ENCODE data around the gene RNPS1. TPM values are rescaled to one million over a fixed set of nuclear protein-coding genes. Genes with fewer than 3 reads are reported as not detected.

The RNPS1 gene
- total RNA-seq, 2 experiments from 2014 or later = 292 to 294 TPM

DNA sequence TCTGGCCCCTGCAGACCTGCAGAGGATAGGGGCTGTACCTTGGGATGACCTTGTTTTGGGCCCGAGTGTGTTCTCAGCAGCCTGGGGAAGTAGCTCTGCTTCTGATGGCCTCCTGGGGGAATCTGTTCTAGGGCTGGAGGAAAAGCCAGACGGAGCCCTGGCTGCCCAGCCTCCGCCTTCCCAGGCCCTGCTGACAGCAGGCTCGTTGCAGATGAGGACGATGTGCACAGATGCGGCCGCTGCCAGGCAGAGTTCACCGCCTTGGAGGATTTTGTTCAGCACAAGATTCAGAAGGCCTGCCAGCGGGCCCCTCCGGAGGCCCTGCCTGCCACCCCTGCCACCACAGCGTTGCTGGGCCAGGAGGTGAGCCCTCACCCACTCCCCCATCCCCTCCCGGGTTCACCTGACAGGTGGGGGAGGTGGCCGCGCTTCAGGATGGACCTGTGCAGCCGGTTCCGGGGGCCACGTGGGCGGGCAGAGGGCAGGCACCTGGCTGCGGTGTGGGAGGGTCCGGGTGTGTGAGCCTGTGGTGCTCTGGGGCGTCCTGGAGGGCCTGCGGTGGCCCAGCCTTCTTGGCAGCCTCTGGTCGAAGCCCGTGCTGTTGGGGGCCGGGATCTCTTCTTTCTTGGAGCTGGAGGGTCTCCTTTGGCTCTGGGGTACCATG is 39.6 kb downstream of the RNPS1 start:
- no peak overlapping the region for H3K27ac Mint-ChIP-seq
- intact Hi-C loops (cut with micrococcal nuclease) = no loop called here
- CTCF ChIA-PET = no interaction called here
- DNase-seq = no peak
- H3K4me3 Mint-ChIP-seq = no peak overlapping the region
- no peaks in the 10 kb centered on the region for H3K27me3 Mint-ChIP-seq
- POLR2A ChIA-PET = no interaction called here
- peaks cover 16% of the 10 kb centered on the region for H3K4me1 Mint-ChIP-seq (ENCODE audit: low read depth)
- H3K36me3 Mint-ChIP-seq = peaks cover 12% of the 10 kb centered on the region
- H3K9me3 Mint-ChIP-seq = no peaks in the 10 kb centered on the region

DNA sequence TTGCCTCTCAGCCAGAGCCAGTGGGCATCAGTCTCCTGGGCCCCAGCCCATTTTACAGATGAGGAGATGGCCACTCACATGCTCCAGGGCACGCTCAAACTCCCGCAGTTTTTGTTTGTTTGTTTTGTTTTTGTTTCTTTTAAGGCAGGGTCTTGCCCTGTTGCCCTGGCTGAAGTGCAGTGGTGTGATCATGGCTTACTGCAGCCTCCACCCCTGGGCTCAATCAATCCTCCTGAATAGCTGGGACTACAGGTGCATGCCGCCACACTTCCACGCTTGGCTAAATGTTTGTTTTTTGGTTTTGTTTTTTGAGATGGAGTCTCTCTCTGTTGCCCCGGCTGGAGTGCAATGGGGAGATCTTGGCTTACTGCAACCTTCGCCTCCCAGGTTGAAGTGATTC is 41.0 kb downstream of the RNPS1 start:
- Mint-ChIP-seq H3K27ac (no peak overlapping the region), H3K4me1 (ENCODE audit: low read depth) (peaks cover 16% of the 10 kb centered on the region), H3K9me3 (no peaks in the 10 kb centered on the region), H3K36me3 (peaks cover 10% of the 10 kb centered on the region), H3K4me3 (no peak overlapping the region), H3K27me3 (no peaks in the 10 kb centered on the region)
- ChIA-PET POLR2A (interaction anchor here (1.1 to 1.7 kb wide), 2 partner anchors 12 to 24 kb away, joined by 3 read pairs; partner anchors contain the start of gene PGP), CTCF (no interaction called here)
- DNase-seq = no peak
- intact Hi-C loops (cut with micrococcal nuclease) = no loop called here

- CTCF ChIA-PET = no interaction called here
Observed at GRCh38 chr16:2226245-2226793, 41.6 kb downstream of the RNPS1 start.

GRCh38 chr16:2223942-2224486 is 43.9 kb downstream of the RNPS1 start:
- Mint-ChIP-seq H3K4me1 (ENCODE audit: low read depth) (peaks cover 16% of the 10 kb centered on the region), H3K27ac (peak overlapping the region; percentile 45), H3K4me3 (peak overlapping the region; percentile 81), H3K36me3 (no peaks in the 10 kb centered on the region), H3K27me3 (no peaks in the 10 kb centered on the region), H3K9me3 (no peaks in the 10 kb centered on the region)
- ChIA-PET CTCF (interaction anchor here (1.8 kb wide), 1 partner anchor 29 kb away, joined by 8 read pairs; no protein-coding TSS in a partner anchor), POLR2A (interaction anchor here (1.0 to 3.1 kb wide), 3 partner anchors 9 to 69 kb away, joined by 3 to 11 read pairs (median 4); partner anchors contain the start of genes PGP and TRAF7)
- peak; percentile 48 for DNase-seq
- intact Hi-C loops (cut with micrococcal nuclease) = loop anchor here (1.0 to 2.0 kb wide), 5 partner anchors 9 to 69 kb away; partner anchors contain the start of genes ECI1, MLST8, RNPS1 and TRAF7

More at GRCh38 chr16:2226245-2226793, 41.6 kb downstream of the RNPS1 start:
- no peak for DNase-seq
- intact Hi-C loops (cut with micrococcal nuclease) = no loop called here
- Mint-ChIP-seq H3K27me3 (no peaks in the 10 kb centered on the region), H3K4me3 (no peak overlapping the region), H3K9me3 (no peaks in the 10 kb centered on the region), H3K36me3 (peaks cover 9% of the 10 kb centered on the region), H3K27ac (no peak overlapping the region), H3K4me1 (ENCODE audit: low read depth) (peaks cover 16% of the 10 kb centered on the region)
- POLR2A ChIA-PET = interaction anchor here (1.1 to 1.7 kb wide), 2 partner anchors 12 to 24 kb away, joined by 3 read pairs; partner anchors contain the start of gene PGP

DNA sequence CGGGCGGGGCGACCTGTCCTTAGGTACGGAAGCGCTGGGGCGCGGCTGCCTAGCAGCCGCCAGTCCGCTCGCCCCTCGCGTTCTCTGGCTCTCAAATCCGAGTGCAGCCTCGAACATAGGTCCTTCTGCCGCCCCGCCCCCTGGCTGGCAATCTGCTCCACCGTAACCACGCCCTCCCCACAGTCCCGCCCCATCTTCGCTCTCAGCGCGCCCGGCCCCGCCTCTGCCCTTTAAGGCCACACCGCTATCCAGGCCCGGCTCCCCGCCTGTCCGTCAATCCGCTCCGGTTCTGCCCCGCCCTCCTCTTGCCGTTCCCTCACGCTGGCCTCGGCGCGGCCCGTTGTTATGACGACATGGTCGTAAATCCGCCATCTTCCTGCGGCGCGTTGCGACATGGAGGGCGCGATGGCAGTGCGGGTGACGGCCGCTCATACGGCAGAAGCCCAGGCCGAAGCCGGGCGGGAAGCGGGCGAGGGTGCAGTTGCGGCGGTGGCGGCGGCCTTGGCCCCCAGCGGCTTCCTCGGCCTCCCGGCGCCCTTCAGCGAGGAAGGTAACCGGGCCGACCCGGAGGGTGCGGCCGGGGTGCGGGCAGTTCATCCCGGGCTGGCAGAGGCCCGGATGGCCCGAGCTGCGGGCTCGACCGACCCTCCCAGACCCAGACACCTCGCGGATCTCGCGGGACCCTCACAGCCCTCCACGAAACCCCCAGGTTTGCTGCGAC is 44.5 kb downstream of the RNPS1 start, which contains the start of gene E4F1:
E4F1 (plus strand) TSS at position 371 of the 721 bp plus-strand sequence; CDS start at position 394, 23 bp downstream.
- peak within 1 kb of the TSS; percentile 81 for H3K4me3 Mint-ChIP-seq
- no peaks in the 10 kb centered on the region for H3K27me3 Mint-ChIP-seq
- H3K4me1 Mint-ChIP-seq (ENCODE audit: low read depth) = peaks cover 16% of the 10 kb centered on the region
- intact Hi-C loops (cut with micrococcal nuclease) = loop anchor here (1.0 to 2.0 kb wide), 5 partner anchors 8 to 68 kb away; partner anchors contain the start of genes ECI1, MLST8, RNPS1 and TRAF7
- ChIA-PET CTCF (interaction anchor here (0.9 to 1.8 kb wide), 4 partner anchors 9 to 278 kb away, joined by 3 to 8 read pairs (median 4); partner anchors contain the start of gene PGP), POLR2A (interaction anchor here (0.7 to 3.1 kb wide), 5 partner anchors 9 to 68 kb away, joined by 3 to 11 read pairs (median 3); partner anchors contain the start of genes ECI1, PGP and TRAF7)
- H3K9me3 Mint-ChIP-seq = no peaks in the 10 kb centered on the region
- no peaks in the 10 kb centered on the region for H3K36me3 Mint-ChIP-seq
- peak; percentile 100 for DNase-seq
- H3K27ac Mint-ChIP-seq = peak within 1 kb of the TSS; percentile 45

GRCh38 chr16:2216330-2216729 is 51.6 kb downstream of the RNPS1 start:
- Mint-ChIP-seq H3K27ac (peak overlapping the region; percentile 38), H3K4me3 (peak overlapping the region; percentile 86), H3K36me3 (peaks cover 14% of the 10 kb centered on the region), H3K4me1 (ENCODE audit: low read depth) (peaks cover 20% of the 10 kb centered on the region), H3K27me3 (no peaks in the 10 kb centered on the region), H3K9me3 (no peaks in the 10 kb centered on the region)
- no peak for DNase-seq
- intact Hi-C loops (cut with micrococcal nuclease) = no loop called here
- ChIA-PET CTCF (interaction anchor here (2.6 kb wide), 1 partner anchor 22 kb away, joined by 11 read pairs; no protein-coding TSS in a partner anchor), POLR2A (interaction anchor here (0.7 kb wide), 1 partner anchor 444 kb away, joined by 5 read pairs; no protein-coding TSS in a partner anchor)

DNA sequence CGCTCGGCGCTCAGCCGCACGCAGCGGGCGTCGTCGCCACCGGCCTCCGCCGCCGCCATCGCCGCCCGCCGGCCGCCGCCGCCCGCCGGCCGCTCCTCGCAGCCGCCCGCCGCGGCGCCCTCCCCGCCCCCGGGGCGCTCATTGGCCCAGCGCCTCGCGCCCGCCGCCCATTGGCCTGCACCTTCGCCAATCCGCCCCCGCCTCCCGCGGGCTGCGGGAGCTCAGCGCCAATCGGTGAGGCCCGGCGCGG is 53.3 kb downstream of the RNPS1 start, which contains the start of gene PGP:
PGP (minus strand) TSS at position 122 of the 250 bp plus-strand sequence; CDS start at position 59, 63 bp downstream.
- ChIA-PET POLR2A (interaction anchor here (1.0 to 2.3 kb wide), 9 partner anchors 9 to 323 kb away, joined by 3 to 18 read pairs (median 5); partner anchors contain the start of genes E4F1, MLST8, PDPK1 and TRAF7), CTCF (interaction anchor here (0.6 to 2.6 kb wide), 6 partner anchors 8 to 192 kb away, joined by 3 to 11 read pairs (median 4); partner anchors contain the start of genes E4F1 and ECI1)
- H3K9me3 Mint-ChIP-seq = no peaks in the 10 kb centered on the region
- peak within 1 kb of the TSS; percentile 92 for H3K27ac Mint-ChIP-seq
- H3K4me1 Mint-ChIP-seq (ENCODE audit: low read depth) = peaks cover 20% of the 10 kb centered on the region
- intact Hi-C loops (cut with micrococcal nuclease) = loop anchor here (2.0 kb wide), 2 partner anchors 54 to 60 kb away; partner anchors contain the start of genes RNPS1 and TRAF7
- no peak for DNase-seq
- peaks cover 16% of the 10 kb centered on the region for H3K36me3 Mint-ChIP-seq
- H3K27me3 Mint-ChIP-seq = no peaks in the 10 kb centered on the region
- peak within 1 kb of the TSS; percentile 86 for H3K4me3 Mint-ChIP-seq

DNA sequence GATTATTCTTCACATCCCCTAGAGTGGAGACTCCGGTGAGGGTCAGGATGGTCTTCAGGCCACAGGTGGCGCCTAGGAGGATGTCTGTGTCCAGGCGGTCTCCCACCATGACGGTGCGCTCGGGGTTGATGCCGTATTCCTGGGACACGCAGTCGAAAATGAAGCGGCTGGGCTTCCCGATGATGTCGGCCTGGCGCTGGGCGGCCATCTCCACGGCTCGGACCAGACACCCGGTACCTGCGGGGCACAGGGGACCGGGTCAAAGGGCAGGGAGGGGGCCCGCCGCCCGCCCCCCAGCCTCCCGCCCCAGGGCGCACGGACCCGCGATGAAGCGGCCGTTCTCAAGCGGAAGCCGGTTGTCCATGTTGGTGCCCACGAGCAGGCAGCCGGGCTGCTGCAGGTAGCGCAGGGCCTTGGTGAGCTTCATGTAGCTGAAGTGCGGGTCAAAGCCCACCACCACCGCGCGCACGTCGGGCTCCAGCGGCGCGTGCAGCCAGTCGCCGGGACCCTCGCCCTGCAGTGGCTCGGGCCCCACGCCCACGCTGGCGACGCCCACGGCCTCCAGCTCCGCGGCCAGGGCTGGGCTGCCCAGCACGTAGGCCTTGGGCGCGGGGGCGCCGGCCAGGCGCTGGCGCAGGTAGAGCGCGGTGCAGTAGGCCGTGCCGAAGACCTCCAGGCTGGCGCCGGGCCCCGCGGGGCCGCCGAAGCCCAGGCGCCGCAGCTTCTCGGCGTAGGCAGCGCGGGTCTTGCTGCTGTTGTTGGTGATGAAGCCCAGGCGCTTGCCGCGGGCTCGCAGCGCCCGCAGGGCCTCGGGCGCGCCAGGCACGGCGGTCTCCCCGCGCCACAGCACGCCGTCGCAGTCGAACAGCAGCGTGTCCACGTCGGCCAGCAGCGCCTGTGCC is 53.9 kb downstream of the RNPS1 start:
- intact Hi-C loops (cut with micrococcal nuclease) = loop anchor here (2.0 kb wide), 2 partner anchors 55 to 59 kb away; partner anchors contain the start of genes RNPS1 and TRAF7
- no peaks in the 10 kb centered on the region for H3K27me3 Mint-ChIP-seq
- no peaks in the 10 kb centered on the region for H3K9me3 Mint-ChIP-seq
- POLR2A ChIA-PET = interaction anchor here (1.0 to 2.3 kb wide), 9 partner anchors 8 to 324 kb away, joined by 3 to 18 read pairs (median 5); partner anchors contain the start of genes E4F1, MLST8, PDPK1 and TRAF7
- H3K4me3 Mint-ChIP-seq = peak overlapping the region; percentile 76
- H3K36me3 Mint-ChIP-seq = peaks cover 16% of the 10 kb centered on the region
- peaks cover 20% of the 10 kb centered on the region for H3K4me1 Mint-ChIP-seq (ENCODE audit: low read depth)
- CTCF ChIA-PET = interaction anchor here (0.6 to 2.6 kb wide), 5 partner anchors 8 to 37 kb away, joined by 3 to 11 read pairs (median 4); partner anchors contain the start of genes E4F1 and ECI1
- DNase-seq = peak; percentile 27
- no peak overlapping the region for H3K27ac Mint-ChIP-seq

DNA sequence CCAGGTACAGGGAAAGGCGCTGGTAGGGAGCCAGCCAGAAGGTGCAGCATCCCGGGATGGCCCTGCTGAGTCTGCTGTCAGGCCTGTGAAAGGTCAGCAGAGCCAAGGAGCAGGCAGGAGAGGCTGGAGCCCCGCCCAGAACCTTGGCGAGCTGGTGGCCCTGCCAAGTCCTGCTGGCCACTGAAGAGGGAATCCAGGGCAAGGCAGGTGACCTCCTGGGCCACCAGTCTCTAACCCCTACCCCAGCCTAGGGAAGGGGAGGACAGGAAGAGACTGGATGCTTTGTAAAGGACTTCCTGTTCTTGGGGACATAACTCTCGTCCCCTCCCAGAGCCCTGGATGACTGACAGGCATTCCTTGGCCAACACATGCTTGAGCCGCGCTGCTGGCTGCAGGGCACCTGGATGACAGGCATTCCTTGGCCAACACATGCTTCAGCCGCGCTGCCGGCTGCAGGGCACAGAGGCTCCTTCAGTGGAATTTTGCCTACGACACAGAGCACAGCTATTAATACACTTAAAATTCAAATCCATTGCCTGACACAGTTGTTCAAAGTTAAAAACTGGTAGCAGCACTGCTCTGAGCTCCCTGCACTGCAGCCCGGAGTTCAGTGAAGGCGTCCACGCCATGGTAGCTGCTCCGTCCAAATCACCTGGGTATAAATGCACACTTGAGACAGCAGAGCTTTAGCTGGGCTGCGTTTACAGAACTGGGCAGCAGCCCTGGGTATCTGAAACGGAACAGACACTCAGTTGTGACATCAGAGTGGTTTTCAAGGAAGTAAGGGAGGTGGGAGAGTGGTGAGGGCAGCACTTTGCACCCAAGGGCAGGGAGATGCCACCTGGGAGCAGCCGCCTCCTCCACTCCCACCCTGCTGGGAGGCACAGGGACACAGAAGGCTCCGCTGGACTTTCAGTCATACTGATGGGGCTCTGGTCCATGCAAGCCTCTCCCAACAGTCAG is 55.3 kb downstream of the RNPS1 start:
- Mint-ChIP-seq H3K9me3 (no peaks in the 10 kb centered on the region), H3K36me3 (peaks cover 23% of the 10 kb centered on the region), H3K4me1 (ENCODE audit: low read depth) (peaks cover 22% of the 10 kb centered on the region), H3K27me3 (no peaks in the 10 kb centered on the region), H3K4me3 (peak overlapping the region; percentile 76), H3K27ac (no peak overlapping the region)
- ChIA-PET POLR2A (interaction anchor here (0.9 kb wide), 1 partner anchor 24 kb away, joined by 3 read pairs; the partner anchor contains the start of gene DNASE1L2), CTCF (no interaction called here)
- DNase-seq = no peak
- intact Hi-C loops (cut with micrococcal nuclease) = no loop called here

DNA sequence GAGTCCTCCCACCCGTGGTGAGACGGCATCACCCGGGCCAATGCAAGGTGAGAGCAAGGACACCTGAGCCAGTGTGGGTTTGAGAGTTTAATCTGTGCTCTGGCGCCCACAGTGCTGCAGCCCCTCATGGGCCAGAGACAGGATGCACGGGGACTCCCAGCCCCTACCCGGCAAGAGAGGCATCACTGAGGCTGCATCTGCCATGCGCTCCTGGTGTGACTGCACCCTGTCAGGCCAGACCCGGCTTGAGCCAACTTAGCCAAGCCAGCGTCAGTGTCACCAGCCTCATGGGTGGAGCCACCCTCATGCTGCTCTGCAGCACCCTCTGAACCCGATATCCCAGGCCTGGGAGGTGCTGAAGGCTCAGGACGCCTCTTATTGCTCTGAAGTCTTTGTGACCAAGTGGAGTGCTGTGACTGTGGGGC is 56.0 kb downstream of the RNPS1 start:
- H3K27me3 Mint-ChIP-seq = no peaks in the 10 kb centered on the region
- ChIA-PET POLR2A (no interaction called here), CTCF (no interaction called here)

More for the DNA sequence above, 56.0 kb downstream of the RNPS1 start:
- DNase-seq = no peak
- H3K4me1 Mint-ChIP-seq (ENCODE audit: low read depth) = peaks cover 29% of the 10 kb centered on the region
- H3K4me3 Mint-ChIP-seq = peak overlapping the region; percentile 29
- H3K9me3 Mint-ChIP-seq = no peaks in the 10 kb centered on the region
- H3K27ac Mint-ChIP-seq = no peak overlapping the region
- intact Hi-C loops (cut with micrococcal nuclease) = no loop called here
- peaks cover 29% of the 10 kb centered on the region for H3K36me3 Mint-ChIP-seq
